Endothelial cell of umbilical vein (primary cell): ENCODE measurements around the gene UMPS. TPM values are rescaled to one million over a fixed set of nuclear protein-coding genes. Genes with fewer than 3 reads are reported as not detected.
A peak's percentile ranks its signal among the peaks of the same experiment; 100 is the strongest.

Experiments used
- BruUV-seq: library from RNA; stranded (reverse); fragments of 400-500 nt; replicated peaks from 2 replicates; lab custom pipeline; 2021; lab: Mats Ljungman, UMichigan
- CTCF ChIA-PET: fragments of 300-600, 350-600 bp; sonication (Branson Sonifier 250); formaldehyde crosslinking; loops from one replicate; lab custom pipeline; 2021; ENCODE audit warnings: antibody characterized with exemption, inconsistent platforms; lab: Charles Lee
- POLR2A ChIA-PET: fragments of 300-600, 350-600 bp; sonication (Branson Sonifier 250); formaldehyde crosslinking; loops from one replicate; lab custom pipeline; 2021; ENCODE audit warnings: antibody characterized with exemption, inconsistent platforms; lab: Charles Lee
- DNase-seq: peaks from one replicate; pipeline ENCODE4 v3.0.0-alpha.2; 2011; ENCODE audit warnings: low read depth, low spot score
- FAIRE-seq: peaks from 2 replicates; lab custom pipeline; 2011; peaks lifted over from hg19 to GRCh38; lab: Jason Lieb, UNC
- H2AFZ ChIP-seq: 2 replicates; pipeline ENCODE4 v1.6.0; 2012; ENCODE audit warnings: low read depth, low read length, control low read depth, inconsistent platforms
- H3K27ac ChIP-seq: 2 replicates; pipeline ENCODE4 v1.5.1; 2011; ENCODE audit warnings: low read depth, mild to moderate bottlenecking, control low read depth, low read length, moderate library complexity; ENCODE audit not compliant: insufficient read depth
- H3K27me3 ChIP-seq, 2 experiments: 2 replicates each; pipeline versions ENCODE4 v1.6.0 to v1.6.1; 2011; ENCODE audit warnings: low read length in 2 of 2, mixed read lengths in 1 of 2; ENCODE audit not compliant: control insufficient read depth in 2 of 2, insufficient read depth in 2 of 2
- H3K36me3 ChIP-seq, 2 experiments: 2 replicates in 1 of 2; 3 replicates in 1 of 2; pipeline ENCODE4 v1.5.1; 2011; ENCODE audit warnings: low read length in 2 of 2, mild to moderate bottlenecking in 1 of 2, moderate library complexity in 1 of 2; ENCODE audit not compliant: control insufficient read depth in 2 of 2, insufficient read depth in 2 of 2; ENCODE audit errors: extremely low read depth in 1 of 2
- H3K4me1 ChIP-seq: 3 replicates; pipeline ENCODE4 v1.5.1; 2011; ENCODE audit warnings: mild to moderate bottlenecking, low read length; ENCODE audit not compliant: control insufficient read depth, insufficient read depth; ENCODE audit errors: extremely low read depth
- H3K4me2 ChIP-seq: 2 replicates; pipeline ENCODE4 v1.6.1; 2011; ENCODE audit warnings: low read length, control low read depth, mixed read lengths; ENCODE audit not compliant: insufficient read depth
- H3K4me3 ChIP-seq, 3 experiments: fragments of 200-600 bp in 1 of 3; sonication (generic), shearing (Covaris generic) in 1 of 3; replicated peaks in 1 of 3; 2 replicates each; pipeline ENCODE4 v1.5.1; 2011 to 2016; ENCODE audit warnings: control low read depth in 3 of 3, low read length in 3 of 3, mild to moderate bottlenecking in 2 of 3, inconsistent platforms in 1 of 3, low read depth in 1 of 3, moderate library complexity in 1 of 3; ENCODE audit not compliant: insufficient read depth in 1 of 3
- H3K79me2 ChIP-seq: 2 replicates; pipeline ENCODE4 v1.6.0; 2012; ENCODE audit warnings: low read length, inconsistent platforms; ENCODE audit not compliant: control insufficient read depth, insufficient read depth
- H3K9ac ChIP-seq: replicated peaks from 2 replicates; pipeline ENCODE3; 2011; ENCODE audit warnings: low read length, control low read depth; ENCODE audit not compliant: insufficient read depth; ENCODE audit errors: extremely low read depth
- H3K9me1 ChIP-seq: replicated peaks from 3 replicates; pipeline ENCODE4 v1.6.0; 2011; ENCODE audit warnings: mild to moderate bottlenecking, low read length; ENCODE audit not compliant: control insufficient read depth, insufficient read depth; ENCODE audit errors: extremely low read depth
- H3K9me3 ChIP-seq: replicated peaks from 2 replicates; pipeline ENCODE4 v1.5.1; 2012; ENCODE audit warnings: low read length, inconsistent platforms; ENCODE audit not compliant: control insufficient read depth, insufficient read depth
- H4K20me1 ChIP-seq: replicated peaks from 2 replicates; pipeline ENCODE3; 2011; ENCODE audit warnings: mild to moderate bottlenecking, low read length; ENCODE audit not compliant: control insufficient read depth, insufficient read depth; ENCODE audit errors: extremely low read depth
- EZH2 ChIP-seq: IDR thresholded peaks from 2 replicates; pipeline ENCODE4 v1.6.1; 2012; ENCODE audit warnings: borderline replicate concordance, low read depth, mild to moderate bottlenecking, moderate library complexity, low read length, inconsistent platforms; ENCODE audit not compliant: severe bottlenecking
- FOS ChIP-seq: IDR thresholded peaks from 2 replicates; pipeline ENCODE4 v1.6.1; 2011; ENCODE audit warnings: mild to moderate bottlenecking, low read length, moderate library complexity, borderline replicate concordance; ENCODE audit not compliant: insufficient read depth
- GATA2 ChIP-seq: IDR thresholded peaks from 2 replicates; pipeline ENCODE4 v1.7.0; 2011; ENCODE audit warnings: low read depth, mild to moderate bottlenecking, moderate library complexity, mixed read lengths, low read length; ENCODE audit not compliant: insufficient read length, insufficient read depth
- JUN ChIP-seq: IDR thresholded peaks from 2 replicates; pipeline ENCODE4 v1.6.1; 2011; ENCODE audit warnings: borderline replicate concordance, low read depth; ENCODE audit not compliant: insufficient read length, insufficient read depth
- MYC ChIP-seq: IDR thresholded peaks from one replicate; pipeline ENCODE4 v1.6.1; 2011; ENCODE audit warnings: mild to moderate bottlenecking, low read depth, low read length
- POLR2A ChIP-seq: IDR thresholded peaks from 2 replicates; pipeline ENCODE4 v1.6.1; 2012; ENCODE audit warnings: low read depth, mild to moderate bottlenecking, control low read depth, low read length
- POLR2AphosphoS5 ChIP-seq: IDR thresholded peaks from 2 replicates; pipeline ENCODE4 v1.6.1; 2012; ENCODE audit warnings: low read depth, mild to moderate bottlenecking, control low read depth, low read length, moderate library complexity; ENCODE audit not compliant: insufficient read depth
- dilution Hi-C: fragments of 300-500 bp; cut with MboI; formaldehyde crosslinking; loops from one replicate; pipeline ENCODE4 v1.15.0; 2019; ENCODE audit warnings: low sequenced_read_pairs; ENCODE audit not compliant: extremely low pct_ligation_motif_present
- intact Hi-C: fragments of 100-400 bp; cut with micrococcal nuclease; formaldehyde crosslinking; loops from one replicate; pipeline ENCODE4 v1.10.0; 2022
- polyA plus RNA-seq, 4 experiments: library from polyadenylated mRNA; depleted of rRNA in 3 of 4; stranded (reverse) in 3 of 4; unstranded in 1 of 4; fragments of >200 nt; gene quantifications; 2 replicates each; pipeline versions ENCODE4 v1.2.1 to v1.2.3, GENCODE V29; 2011 to 2012; ENCODE audit warnings: missing spikeins in 1 of 4
- total RNA-seq: library from RNA; stranded (reverse); gene quantifications from 2 replicates; pipeline ENCODE4 v1.2.3, GENCODE V29; 2021
- TF ChIP-seq, protein P1 (sequence below): IDR thresholded peaks from 2 replicates; pipeline ENCODE4 v1.6.1; 2011; ENCODE audit not compliant: insufficient read depth, insufficient read length
- TF ChIP-seq, protein P2 (sequence below), 2 donors: IDR thresholded peaks; 1 replicate in 1 of 2; 2 replicates in 1 of 2; pipeline ENCODE4 v1.5.1; 2011; ENCODE audit warnings: low read length in 2 of 2, mild to moderate bottlenecking in 2 of 2, moderate library complexity in 2 of 2, control low read depth in 1 of 2, inconsistent platforms in 1 of 2, low read depth in 1 of 2; ENCODE audit not compliant: insufficient read depth in 1 of 2; ENCODE audit errors: extremely low read depth in 1 of 2

The UMPS gene
- total and polyA plus RNA-seq, 2 donors (not counting 3 experiments of a cell fraction or from before 2014, with no cell fraction given), result 38.6 to 50.2 TPM

DNA sequence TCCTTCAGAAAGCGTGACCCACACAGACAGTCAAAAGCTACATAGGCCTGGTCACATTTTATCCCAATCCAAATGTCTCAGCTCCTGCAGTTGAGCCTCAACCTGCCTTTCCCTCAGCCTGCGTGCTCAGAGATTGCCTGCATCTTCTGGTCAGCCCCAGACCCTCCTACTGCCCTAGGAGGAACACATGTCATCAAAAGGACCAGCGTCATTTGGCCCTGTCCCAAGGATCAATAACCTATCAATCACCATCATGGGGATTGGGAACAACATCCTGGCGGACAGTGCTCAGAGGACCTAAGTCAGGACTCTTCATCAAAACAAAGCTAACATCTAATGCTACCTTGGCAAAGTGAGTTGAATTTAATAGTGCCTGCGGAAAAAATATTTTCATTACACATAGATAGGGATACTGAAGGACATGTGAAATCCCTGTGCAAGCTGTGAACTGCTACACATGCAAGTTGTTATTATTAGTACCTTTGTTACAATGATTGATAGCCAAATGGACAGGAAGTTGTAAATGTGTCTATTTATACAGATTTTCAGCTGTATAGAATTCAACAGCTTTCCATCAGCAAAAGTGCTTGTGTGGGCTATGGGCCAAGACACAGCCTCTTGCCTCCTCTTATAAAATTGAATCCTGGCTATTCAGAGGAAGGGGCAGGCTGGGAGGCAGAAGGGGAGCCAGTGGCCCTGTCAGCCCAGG lies 47.7 kb downstream of the UMPS start:
- FAIRE-seq (peak; percentile 74), DNase-seq (peak; percentile 75)
- ChIA-PET POLR2A (no interaction called here), CTCF (interaction anchor here (1.0 to 3.3 kb wide), 7 partner anchors 9 to 123 kb away, joined by 3 to 29 read pairs (median 5); no protein-coding TSS in a partner anchor)
- dilution Hi-C loops (no loop called here), intact Hi-C loops (loop anchor here (10.0 kb wide), 1 partner anchor 277 kb away; the partner anchor contains the start of gene HEG1)
- Histone ChIP-seq H3K9ac (no peak overlapping the region), H3K4me2 (no peak overlapping the region), H3K27me3 (no peaks in the 10 kb centered on the region), H2AFZ (no peak overlapping the region), H3K36me3 (no peaks in the 10 kb centered on the region), H3K27ac (no peak overlapping the region), H3K79me2 (no peaks in the 10 kb centered on the region), H3K4me3 (no peak overlapping the region), H3K9me1 (no peaks in the 10 kb centered on the region), H3K4me1 (peaks cover 45% of the 10 kb centered on the region), H3K9me3 (no peaks in the 10 kb centered on the region), H4K20me1 (no peaks in the 10 kb centered on the region)
- no TSS peak for BruUV-seq
- TF ChIP-seq MYC, result no peak
- no peak for TF ChIP-seq POLR2AphosphoS5
- TF ChIP-seq, protein P1, sequence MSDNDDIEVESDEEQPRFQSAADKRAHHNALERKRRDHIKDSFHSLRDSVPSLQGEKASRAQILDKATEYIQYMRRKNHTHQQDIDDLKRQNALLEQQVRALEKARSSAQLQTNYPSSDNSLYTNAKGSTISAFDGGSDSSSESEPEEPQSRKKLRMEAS, result no peak

DNA sequence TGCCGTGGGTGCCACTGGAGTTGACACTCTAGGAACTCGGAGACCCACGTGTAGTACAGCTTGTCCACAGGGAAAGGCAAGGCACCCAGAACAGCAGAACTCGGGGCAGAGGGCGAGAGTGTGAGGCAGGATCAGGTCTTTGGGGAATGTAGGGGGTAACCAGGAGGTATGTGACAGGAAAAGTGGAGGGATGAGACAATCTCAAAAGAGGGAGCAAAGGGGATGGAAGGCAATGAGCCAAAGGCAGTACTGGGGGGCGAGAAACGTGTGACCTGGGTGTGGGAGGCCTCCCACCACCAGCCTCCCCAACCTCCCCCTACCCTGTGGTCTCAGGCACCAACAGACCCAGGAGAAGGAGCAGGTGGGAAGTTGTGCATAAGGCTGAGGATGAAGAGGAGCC lies 48.9 kb downstream of the UMPS start:
- H3K36me3 ChIP-seq, result no peaks in the 10 kb centered on the region
- no peak overlapping the region for H3K4me3 ChIP-seq
- no peaks in the 10 kb centered on the region for H3K27me3 ChIP-seq
- dilution Hi-C loops (no loop called here), intact Hi-C loops (loop anchor here (10.0 kb wide), 1 partner anchor 276 kb away; the partner anchor contains the start of gene HEG1)
- BruUV-seq, result no TSS peak
- H3K4me1 ChIP-seq, result peaks cover 33% of the 10 kb centered on the region
- POLR2A ChIA-PET, result interaction anchor here (0.6 kb wide), 1 partner anchor 29 kb away, joined by 9 read pairs; no protein-coding TSS in a partner anchor
- no peaks in the 10 kb centered on the region for H3K9me3 ChIP-seq
- no peak overlapping the region for H3K27ac ChIP-seq
- H2AFZ ChIP-seq, result no peak overlapping the region
- no peaks in the 10 kb centered on the region for H4K20me1 ChIP-seq
- TF ChIP-seq POLR2AphosphoS5, result no peak
- TF ChIP-seq, protein P1, result no peak
- no peak for TF ChIP-seq POLR2A
- no peak for TF ChIP-seq EZH2
- TF ChIP-seq, protein P2, sequence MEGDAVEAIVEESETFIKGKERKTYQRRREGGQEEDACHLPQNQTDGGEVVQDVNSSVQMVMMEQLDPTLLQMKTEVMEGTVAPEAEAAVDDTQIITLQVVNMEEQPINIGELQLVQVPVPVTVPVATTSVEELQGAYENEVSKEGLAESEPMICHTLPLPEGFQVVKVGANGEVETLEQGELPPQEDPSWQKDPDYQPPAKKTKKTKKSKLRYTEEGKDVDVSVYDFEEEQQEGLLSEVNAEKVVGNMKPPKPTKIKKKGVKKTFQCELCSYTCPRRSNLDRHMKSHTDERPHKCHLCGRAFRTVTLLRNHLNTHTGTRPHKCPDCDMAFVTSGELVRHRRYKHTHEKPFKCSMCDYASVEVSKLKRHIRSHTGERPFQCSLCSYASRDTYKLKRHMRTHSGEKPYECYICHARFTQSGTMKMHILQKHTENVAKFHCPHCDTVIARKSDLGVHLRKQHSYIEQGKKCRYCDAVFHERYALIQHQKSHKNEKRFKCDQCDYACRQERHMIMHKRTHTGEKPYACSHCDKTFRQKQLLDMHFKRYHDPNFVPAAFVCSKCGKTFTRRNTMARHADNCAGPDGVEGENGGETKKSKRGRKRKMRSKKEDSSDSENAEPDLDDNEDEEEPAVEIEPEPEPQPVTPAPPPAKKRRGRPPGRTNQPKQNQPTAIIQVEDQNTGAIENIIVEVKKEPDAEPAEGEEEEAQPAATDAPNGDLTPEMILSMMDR (IDR thresholded peaks at IDR 0.05; ENCODE audit: extremely low read depth in 1 of 2, insufficient read depth in 1 of 2, low read depth in 1 of 2, low read length in 2 of 2), result no peak
- TF ChIP-seq GATA2, result no peak
- TF ChIP-seq JUN, result no peak
- TF ChIP-seq MYC, result no peak
- TF ChIP-seq FOS, result no peak
- H3K4me2 ChIP-seq, result no peak overlapping the region
- no peak for DNase-seq
- H3K9me1 ChIP-seq, result no peaks in the 10 kb centered on the region
- CTCF ChIA-PET, result interaction anchor here (1.0 to 3.3 kb wide), 5 partner anchors 8 to 122 kb away, joined by 3 to 29 read pairs (median 22); no protein-coding TSS in a partner anchor
- FAIRE-seq, result no peak
- H3K9ac ChIP-seq, result no peak overlapping the region
- H3K79me2 ChIP-seq, result no peaks in the 10 kb centered on the region
